GM12872 (cell line): ENCODE measurements around the gene SHISA4.

Source experiments
- TF ChIP-seq, protein P1 (sequence below): IDR thresholded peaks from 3 replicates; pipeline ENCODE4 v1.5.1; 2011; ENCODE audit warnings: low read depth, mild to moderate bottlenecking, low read length, moderate library complexity; ENCODE audit not compliant: insufficient read depth

SHISA4 gene

DNA sequence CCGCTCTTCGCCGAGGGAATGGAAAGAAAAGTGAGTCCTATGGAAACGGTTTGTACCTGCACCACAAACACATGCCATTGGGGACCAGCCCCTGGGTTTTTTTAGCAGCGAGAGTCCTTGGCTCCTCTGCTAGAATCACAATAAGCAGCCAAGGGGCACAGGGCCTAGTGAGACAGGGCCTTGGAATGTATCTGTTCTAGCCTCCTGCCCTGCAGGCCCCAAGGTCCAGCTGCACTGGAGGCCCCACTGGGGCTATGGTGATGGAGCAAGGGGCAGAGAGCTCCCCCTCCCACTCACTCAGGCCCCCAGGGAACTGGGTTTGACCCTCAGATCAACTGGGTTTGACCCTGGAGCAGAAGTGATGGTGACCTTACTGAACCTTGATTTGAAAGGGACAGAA, 14.4 kb downstream of the SHISA4 start:
- TF ChIP-seq, protein P1, sequence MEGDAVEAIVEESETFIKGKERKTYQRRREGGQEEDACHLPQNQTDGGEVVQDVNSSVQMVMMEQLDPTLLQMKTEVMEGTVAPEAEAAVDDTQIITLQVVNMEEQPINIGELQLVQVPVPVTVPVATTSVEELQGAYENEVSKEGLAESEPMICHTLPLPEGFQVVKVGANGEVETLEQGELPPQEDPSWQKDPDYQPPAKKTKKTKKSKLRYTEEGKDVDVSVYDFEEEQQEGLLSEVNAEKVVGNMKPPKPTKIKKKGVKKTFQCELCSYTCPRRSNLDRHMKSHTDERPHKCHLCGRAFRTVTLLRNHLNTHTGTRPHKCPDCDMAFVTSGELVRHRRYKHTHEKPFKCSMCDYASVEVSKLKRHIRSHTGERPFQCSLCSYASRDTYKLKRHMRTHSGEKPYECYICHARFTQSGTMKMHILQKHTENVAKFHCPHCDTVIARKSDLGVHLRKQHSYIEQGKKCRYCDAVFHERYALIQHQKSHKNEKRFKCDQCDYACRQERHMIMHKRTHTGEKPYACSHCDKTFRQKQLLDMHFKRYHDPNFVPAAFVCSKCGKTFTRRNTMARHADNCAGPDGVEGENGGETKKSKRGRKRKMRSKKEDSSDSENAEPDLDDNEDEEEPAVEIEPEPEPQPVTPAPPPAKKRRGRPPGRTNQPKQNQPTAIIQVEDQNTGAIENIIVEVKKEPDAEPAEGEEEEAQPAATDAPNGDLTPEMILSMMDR = no peak

- TF ChIP-seq, protein P1 = no peak
These were observed 15.9 kb downstream of the SHISA4 start for GRCh38 chr1:201904579-201904978.

GRCh38 chr1:201905234-201905890, 16.7 kb downstream of the SHISA4 start:
- TF ChIP-seq, protein P1 = no peak

DNA sequence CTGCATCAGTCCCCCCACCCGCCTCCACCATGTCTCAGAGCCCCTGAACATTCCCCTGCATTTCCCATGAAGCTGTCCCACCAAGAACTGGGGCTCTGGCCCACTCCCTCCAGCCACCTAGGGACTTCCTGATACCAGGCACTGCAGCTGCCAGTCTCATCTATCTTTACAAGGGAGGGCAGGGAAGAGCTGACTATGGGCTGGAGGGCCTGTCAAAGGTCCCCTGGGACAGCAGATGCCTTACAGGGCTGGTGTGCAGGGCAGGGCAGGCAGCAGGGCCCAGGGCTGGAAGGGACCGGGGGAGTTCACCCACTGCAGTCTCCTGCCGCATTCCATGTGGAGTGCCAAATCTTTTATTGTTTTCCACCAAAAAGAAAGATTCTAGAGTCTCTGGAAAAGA, 17.6 kb downstream of the SHISA4 start:
- TF ChIP-seq, protein P1 = no peak

DNA sequence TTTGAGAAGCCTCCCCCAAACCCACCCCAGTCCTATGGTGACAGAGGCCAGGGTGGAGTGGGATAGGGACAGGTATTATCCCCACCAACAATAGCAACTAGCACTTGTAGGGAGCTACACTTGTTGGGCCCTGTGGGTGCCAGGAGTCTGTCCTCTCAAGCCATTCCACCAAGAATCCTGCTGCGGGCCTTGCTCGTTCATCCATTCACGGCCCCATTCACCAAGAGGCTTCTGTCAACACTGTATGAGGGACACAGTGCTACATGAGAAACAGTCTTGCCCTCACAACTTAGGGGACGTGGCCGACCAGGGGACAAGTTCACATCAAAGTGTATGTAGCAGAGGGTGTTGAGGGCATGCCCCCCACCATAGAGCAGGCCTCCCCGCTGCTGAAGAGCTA, 18.9 kb downstream of the SHISA4 start:
- TF ChIP-seq, protein P1 = no peak

DNA sequence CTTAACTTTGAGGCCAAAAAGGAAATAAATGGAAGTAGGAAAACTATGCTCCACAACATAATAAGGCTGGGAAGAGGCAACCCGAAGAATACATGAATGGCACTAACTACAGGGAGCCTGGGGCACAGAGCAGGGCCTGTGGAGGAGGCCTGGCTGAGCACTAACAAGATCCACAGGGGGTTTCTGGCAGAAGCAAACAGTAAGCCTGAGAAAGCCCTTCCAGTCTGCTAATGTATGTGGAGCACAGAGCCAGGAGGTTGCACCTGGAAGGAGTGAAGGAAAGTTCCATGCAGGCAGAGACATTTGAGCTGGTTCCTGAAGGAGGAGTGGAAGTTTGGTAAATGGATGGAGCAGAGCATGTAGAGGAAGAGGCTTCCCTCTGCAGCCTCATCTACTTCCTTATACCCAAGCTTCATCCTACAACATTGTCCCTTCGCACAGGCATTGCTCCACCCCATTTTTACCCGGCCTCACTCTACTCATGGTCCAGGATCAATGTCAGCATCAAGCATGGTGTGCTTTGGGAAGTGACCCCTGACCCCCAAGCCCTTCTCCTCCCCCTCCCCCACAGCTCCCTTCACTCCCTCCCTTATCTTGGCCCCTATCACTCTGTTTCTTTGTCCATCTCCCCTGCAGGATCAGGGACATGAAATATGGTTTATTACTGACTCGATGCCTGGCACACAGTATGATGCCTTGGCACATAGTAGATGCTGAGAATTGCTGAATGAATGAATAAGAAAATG, 23.3 kb downstream of the SHISA4 start:
- TF ChIP-seq, protein P1 = no peak

- TF ChIP-seq, protein P1 = no peak
These were observed 24.1 kb downstream of the SHISA4 start for GRCh38 chr1:201912832-201913231.
